Embryonic facial prominence (tissue), 1 donor: ENCODE results near the gene PELI2.

Source experiments
- DNase-seq: peaks from one replicate; pipeline ENCODE4 v3.0.0-alpha.2; 2016; ENCODE audit errors: extremely low spot score

Gene PELI2

GRCh38 chr14:56117765-56118610 is at the start of gene PELI2:
Gene PELI2 (plus strand): TSS chr14:56118411. CDS start chr14:56118661, 250 bp downstream.
- DNase-seq: peak; percentile 78

DNA sequence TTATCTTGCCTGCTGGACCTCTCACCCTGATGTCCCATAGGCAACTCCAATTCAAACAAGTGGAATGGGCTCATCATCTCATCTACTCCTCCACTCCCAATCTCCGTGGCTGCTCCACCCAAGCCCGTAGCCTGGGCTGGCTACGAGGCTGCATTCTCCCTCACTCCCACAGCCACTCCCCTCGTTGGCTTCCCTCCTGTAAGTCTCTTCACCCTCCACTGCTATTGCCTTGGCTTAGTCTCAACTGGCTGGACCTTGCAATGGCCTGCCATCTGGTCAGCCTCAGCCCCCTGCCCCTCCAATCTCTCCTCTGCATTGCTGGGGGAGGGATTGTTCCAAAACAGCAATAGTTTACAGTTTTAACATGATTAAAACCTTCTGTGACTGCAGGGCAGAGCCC is 44.4 kb upstream of the PELI2 start:
- no peak for DNase-seq

GRCh38 chr14:56075301-56075700 is 42.9 kb upstream of the PELI2 start:
- DNase-seq: no peak

- DNase-seq: no peak
These were observed 37.1 kb upstream of the PELI2 start for GRCh38 chr14:56081139-56081538.

DNA sequence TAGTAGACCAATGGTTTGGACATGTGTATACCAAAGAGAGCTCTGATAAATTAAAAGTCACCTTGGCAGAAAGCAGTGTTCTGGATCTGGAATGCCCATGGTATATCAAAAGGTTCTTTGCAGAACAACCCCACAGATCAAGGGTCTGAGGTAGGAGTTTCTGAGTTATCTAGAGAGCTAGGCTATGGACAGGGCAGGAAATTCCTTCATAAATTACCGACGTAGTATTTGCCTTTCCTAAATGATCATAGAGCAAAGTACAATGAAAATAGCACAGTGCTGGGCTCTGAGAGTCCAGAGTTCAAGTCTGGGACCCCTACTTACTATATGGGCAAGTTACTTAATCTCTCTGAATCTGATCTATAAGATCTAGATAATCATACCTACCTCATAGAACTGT is 35.3 kb upstream of the PELI2 start:
- no peak for DNase-seq

GRCh38 chr14:56085471-56085870 is 32.7 kb upstream of the PELI2 start:
- no peak for DNase-seq

GRCh38 chr14:56087671-56088471 is 30.3 kb upstream of the PELI2 start:
- no peak for DNase-seq

- no peak for DNase-seq
These were observed 29.3 kb upstream of the PELI2 start for GRCh38 chr14:56088941-56089340.

DNA sequence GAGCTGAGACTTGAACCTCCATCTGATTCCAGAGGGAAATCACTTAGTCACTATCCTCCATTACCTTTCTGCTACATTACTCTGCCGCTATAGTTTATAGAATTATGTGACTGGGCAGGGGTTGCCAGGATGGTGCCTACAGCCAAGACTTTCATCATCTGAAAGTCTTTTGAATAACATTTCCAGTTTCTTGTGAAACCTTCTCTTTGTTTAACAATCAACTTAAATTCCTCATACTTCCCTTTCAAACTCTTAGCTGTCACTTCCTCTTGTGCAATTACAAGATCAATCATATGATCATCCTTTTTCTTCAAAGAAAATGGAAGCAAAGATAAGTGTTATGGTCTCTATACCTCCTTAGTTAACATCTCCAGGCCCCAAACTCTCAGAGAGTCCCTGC is 25.4 kb upstream of the PELI2 start:
- no peak for DNase-seq

DNA sequence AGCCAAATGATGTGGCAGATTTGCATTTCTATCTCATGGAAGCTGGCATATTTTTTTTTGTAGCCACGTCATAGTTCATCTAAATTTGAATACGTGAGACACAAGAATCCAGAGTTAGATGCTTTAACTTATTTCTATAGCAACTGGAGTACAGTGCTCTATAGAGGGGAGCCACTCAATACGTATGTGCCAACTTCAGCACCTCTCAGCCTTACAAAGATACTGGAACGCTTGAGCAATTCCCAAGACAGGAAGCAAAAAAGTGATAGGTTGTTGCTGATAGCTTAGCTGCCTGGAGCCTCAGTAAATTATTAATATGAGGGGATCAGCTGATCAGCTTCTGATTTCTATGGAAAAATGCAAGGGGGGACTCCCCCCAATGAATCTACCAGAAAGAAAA is 24.1 kb upstream of the PELI2 start:
- DNase-seq: no peak

DNA sequence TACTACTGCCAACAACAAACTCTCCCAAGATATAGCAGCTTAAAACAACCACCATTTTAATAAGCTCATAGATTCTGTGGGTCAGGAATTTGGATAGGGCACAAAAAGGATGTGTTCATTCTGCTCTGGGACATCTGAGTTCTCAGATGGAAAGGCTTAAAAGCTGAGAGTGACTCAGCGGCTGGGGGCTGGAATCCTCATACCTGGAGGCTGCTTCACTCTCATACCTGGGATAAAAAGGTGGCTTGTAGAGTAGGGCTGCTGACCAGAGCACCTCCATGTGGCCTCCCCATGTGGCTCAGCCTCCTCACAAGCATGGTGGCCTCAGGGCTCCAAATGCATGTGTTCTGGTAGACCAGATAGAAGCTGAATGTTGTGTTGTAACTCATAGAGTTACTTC is 20.2 kb upstream of the PELI2 start:
- DNase-seq: no peak

DNA sequence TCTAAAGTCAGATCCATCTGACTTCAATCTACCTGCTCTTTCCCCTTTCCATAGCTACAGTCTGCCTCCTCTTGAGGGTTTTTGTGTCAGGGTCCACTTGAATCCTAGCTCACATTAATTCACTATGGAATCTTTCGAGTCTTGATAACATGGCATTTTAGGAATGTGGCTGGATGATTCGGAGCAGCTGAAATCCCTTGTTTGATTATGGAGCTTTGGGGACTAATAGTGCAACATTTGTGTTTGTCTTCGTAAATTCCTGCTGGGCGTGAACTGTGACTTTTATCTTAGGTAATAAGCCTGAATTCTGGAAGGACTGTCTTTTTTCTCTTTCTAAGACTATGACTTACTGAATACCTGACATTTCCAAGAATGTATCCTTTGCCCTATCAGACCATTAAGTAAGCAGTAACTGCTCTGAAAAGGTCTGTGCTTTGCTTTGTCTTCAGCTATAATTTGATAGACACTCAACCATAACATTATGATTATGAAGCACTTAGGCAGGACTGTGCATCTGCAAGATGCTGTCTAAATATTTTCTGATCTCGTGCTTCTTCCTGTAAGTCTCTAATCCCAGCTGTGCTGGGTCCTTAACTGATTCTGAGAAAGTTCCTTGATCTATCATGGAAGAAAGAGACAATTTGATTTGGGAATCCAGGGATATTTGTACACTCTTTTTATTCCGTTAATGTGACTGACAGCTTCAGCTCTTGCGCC is 19.0 kb upstream of the PELI2 start:
- no peak for DNase-seq

DNA sequence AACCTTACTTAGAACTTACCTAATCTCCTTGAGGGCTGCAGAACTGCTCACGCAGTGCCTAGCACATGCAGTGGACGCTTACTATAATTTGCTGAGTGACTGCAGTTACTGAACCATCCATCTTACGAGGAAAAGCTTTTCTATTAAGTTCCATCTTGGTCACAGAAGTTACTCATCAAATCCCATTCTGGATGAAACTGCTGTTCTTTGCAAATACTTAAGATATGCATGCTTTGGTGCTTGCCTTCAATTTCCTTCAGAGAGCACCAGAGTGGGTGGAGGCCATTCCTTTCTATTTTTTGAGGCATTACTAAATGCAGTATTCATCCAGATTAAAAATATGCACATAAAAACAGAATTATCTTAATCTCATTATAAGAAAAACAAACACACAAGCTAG is 17.7 kb upstream of the PELI2 start:
- no peak for DNase-seq

GRCh38 chr14:56102941-56103340 is 15.3 kb upstream of the PELI2 start:
- no peak for DNase-seq

DNA sequence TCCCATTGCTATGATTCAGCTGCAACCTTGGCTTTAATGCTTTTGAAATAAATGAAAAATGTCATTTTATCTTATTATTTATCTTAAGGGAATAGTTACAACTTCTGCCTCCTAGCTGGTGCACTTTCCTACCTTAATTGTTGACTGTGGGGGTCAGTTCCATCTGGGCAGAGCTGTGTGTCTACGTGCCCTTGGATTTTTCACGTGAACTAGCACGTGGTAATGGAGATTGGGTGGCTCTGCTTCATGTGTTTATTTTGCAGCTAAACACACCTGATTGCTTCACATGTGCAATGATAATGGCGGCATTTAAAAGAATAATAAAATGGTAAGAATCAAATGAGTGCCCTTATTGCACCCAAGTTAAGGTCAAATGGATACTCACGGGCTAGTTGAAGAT is 10.6 kb upstream of the PELI2 start:
- no peak for DNase-seq

DNA sequence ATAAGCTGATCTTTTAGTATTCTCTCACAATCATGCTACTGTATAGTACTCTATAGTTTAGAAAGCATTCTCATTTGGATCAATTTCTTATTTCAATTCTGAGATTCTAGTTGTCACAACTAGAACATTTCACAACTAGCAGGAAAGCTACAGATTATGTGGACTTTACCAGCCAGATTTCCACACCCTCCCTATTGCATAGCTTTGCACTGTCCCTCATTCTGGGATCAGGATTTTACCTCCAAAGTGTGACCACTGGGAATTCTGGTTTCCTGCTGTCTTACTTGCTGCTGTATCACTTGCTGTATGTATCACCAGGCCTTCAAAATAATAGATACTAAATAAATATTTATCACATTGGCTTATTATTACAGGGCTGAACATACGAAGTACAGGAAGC is 10.2 kb upstream of the PELI2 start:
- no peak for DNase-seq

DNA sequence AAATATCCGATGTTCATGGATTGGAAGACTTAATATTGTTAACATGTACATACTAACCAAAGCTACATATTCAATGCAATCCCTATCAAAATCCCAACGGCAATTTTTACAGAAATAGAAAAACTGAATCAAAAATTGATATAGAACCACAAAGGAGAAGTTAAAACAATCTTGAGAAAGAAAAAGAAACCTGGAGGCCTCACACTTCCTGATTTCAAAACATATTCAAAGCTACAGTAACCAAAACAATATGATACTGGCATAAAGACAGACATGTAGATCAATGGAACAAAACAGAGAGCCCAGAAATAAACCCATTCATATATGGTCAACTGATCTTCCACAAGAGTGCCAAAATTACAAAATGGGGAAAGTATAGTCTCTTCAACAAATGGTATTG is 5.4 kb upstream of the PELI2 start:
- no peak for DNase-seq

- DNase-seq: no peak
These were observed 2.8 kb upstream of the PELI2 start for GRCh38 chr14:56115334-56115870.

- no peak for DNase-seq
These were observed 2.0 kb upstream of the PELI2 start for GRCh38 chr14:56115976-56116893.

- DNase-seq: no peak
These were observed 485 bp downstream of the PELI2 start for GRCh38 chr14:56118611-56119181.
